Activated CD4-positive, alpha-beta T cell treated with anti-CD3 and anti-CD28 coated beads, Interleukin-2, amount 10 ng/mL, durations not matched to agents 24 days and 14 days (primary cell): ENCODE results near the gene KRTAP9-1. TPM values are rescaled to one million over a fixed set of nuclear protein-coding genes. Genes with fewer than 3 reads are reported as not detected.
"Not testable (repeated sequence)": the region's sequence is repeated elsewhere in the genome, so short reads cannot be mapped to it uniquely, and the experiment has no call there.

Experiments
- DNase-seq: peaks from one replicate; pipeline ENCODE4 v3.0.0; 2022
- H3K27ac Mint-ChIP-seq: one replicate; pipeline ENCODE4 v1.8.0; 2022; ENCODE audit warnings: mild to moderate bottlenecking, mixed read lengths
- H3K27me3 Mint-ChIP-seq: one replicate; pipeline ENCODE4 v1.8.0; 2022; ENCODE audit warnings: mixed read lengths
- H3K36me3 Mint-ChIP-seq: one replicate; pipeline ENCODE4 v1.8.0; 2022; ENCODE audit warnings: low read depth, mild to moderate bottlenecking, mixed read lengths
- H3K4me1 Mint-ChIP-seq: one replicate; pipeline ENCODE4 v1.8.0; 2021; ENCODE audit warnings: mixed read lengths
- H3K4me3 Mint-ChIP-seq: one replicate; pipeline ENCODE4 v1.8.0; 2022; ENCODE audit warnings: mild to moderate bottlenecking, moderate library complexity, mixed read lengths
- H3K9me3 Mint-ChIP-seq: one replicate; pipeline ENCODE4 v1.8.0; 2021; ENCODE audit warnings: mixed read lengths
- intact Hi-C: fragments of 100-400 bp; cut with micrococcal nuclease; formaldehyde crosslinking; loops from one replicate; pipeline ENCODE4 v1.15.1; 2023
- total RNA-seq: library from RNA; stranded (reverse); gene quantifications from 2 replicates; pipeline ENCODE4 v1.2.3, GENCODE V29; 2022

KRTAP9-1 gene, protein sequence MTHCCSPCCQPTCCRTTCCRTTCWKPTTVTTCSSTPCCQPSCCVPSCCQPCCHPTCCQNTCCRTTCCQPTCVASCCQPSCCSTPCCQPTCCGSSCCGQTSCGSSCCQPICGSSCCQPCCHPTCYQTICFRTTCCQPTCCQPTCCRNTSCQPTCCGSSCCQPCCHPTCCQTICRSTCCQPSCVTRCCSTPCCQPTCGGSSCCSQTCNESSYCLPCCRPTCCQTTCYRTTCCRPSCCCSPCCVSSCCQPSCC
- not detected in 2 replicates for total RNA-seq

DNA sequence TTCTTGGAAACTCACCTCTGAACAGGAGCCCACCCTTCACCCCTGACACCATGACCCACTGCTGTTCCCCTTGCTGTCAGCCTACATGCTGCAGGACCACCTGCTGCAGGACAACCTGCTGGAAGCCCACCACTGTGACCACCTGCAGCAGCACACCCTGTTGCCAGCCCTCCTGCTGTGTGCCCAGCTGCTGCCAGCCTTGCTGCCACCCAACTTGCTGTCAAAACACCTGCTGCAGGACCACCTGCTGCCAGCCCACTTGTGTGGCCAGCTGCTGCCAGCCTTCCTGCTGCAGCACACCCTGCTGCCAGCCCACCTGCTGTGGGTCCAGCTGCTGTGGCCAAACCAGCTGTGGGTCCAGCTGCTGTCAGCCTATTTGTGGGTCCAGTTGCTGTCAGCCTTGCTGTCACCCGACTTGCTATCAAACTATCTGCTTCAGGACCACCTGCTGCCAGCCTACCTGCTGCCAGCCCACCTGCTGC is at the start of gene KRTAP9-1:
Gene KRTAP9-1 (plus strand): TSS at position 51 of the 482 bp plus-strand sequence. CDS start 0 bp downstream, at position 51.
- H3K4me1 Mint-ChIP-seq, H3K27me3 Mint-ChIP-seq, H3K9me3 Mint-ChIP-seq, H3K36me3 Mint-ChIP-seq, H3K4me3 Mint-ChIP-seq, H3K27ac Mint-ChIP-seq, intact Hi-C loops: not testable (repeated sequence)
- peak; percentile 22 for DNase-seq

DNA sequence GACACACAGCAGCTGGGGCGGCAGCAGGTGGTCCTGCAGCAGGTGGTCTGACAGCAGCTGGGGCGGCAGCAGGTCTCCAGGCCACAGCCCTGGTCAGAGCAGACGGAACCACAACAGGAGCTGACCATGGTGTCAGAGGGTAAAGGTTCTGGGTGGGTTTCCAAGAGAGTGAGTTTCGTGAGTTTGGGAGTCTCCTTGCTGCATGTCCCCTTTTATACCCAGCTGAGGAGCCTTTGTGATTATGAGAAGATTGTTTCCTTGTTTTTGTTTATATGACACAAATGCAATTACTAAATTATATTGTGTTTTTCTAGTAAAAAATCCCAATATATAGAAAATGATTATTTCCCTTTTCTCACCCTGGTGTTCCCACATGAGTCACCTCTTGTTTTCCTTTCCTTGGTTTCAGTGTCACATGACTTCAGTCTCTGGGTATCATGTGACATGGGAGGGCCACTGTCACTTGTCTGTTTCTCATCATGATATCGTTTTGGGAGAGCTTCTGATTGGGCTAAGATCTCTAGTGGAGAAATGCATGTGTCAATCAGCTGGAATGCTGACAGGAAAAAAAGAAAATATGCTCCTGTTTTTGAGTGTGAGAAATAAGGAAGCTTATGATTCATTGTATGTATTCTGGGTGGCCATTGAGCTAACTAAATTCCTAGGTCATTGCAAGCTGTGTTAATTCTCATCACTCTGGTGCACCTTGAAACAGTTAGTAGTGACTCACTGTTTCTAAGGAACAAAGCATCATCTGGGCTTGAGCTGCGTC is 49.1 kb upstream of the KRTAP9-1 start, which contains the start of gene KRTAP4-6:
Gene KRTAP4-6 (minus strand): TSS at position 185 of the 772 bp plus-strand sequence. CDS start 57 bp downstream, at position 128.
- Mint-ChIP-seq H3K4me3 (no peak within 1 kb of the TSS), H3K27ac (no peak within 1 kb of the TSS), H3K9me3 (peaks cover 27% of the 10 kb centered on the region), H3K36me3 (no peaks in the 10 kb centered on the region), H3K4me1 (no peaks in the 10 kb centered on the region), H3K27me3 (peaks cover 3% of the 10 kb centered on the region)
- intact Hi-C loops, result no loop called here
- DNase-seq, result no peak

DNA sequence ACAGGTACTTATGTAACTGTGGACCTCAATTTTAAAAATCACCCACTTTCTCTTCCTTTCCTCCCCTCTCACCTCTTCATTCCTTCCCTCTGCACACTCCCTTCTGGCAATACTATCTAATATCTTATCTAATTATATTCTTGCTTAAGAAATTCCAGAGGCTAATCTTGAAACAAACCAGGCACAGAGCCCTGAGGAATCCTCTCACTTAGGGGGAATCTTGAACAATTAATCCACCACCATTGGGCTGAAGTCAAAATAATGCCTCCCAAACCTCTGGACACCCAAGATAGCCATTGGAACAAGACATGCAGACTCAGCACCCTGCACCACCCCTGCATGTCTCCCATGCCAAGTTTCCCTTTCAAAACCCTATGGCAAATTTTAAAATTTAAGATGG is 48.3 kb upstream of the KRTAP9-1 start:
- Mint-ChIP-seq H3K9me3 (peaks cover 27% of the 10 kb centered on the region), H3K4me3 (no peak overlapping the region), H3K4me1 (no peaks in the 10 kb centered on the region), H3K36me3 (no peaks in the 10 kb centered on the region), H3K27ac (no peak overlapping the region), H3K27me3 (peaks cover 3% of the 10 kb centered on the region)
- no peak for DNase-seq
- intact Hi-C loops, result no loop called here

DNA sequence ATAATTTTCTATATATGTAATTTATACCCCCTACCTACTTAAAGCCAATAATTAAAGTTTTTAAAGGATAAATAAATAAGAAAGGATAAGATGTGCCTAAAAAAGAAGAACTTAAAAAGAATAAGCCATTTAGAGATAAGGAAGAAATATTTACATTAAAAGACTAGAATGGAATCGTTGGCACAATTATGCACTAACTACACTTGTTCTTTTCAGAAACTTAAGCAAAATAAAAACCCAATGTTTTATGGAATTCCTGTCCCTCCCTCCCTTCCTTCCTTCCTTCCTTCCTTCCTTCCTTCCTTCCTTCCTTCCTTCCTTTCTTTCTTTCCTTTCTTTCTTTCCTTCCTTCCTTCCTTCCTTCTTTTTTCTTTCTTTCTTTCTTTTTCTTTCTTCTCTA is 44.8 kb upstream of the KRTAP9-1 start:
- no peak overlapping the region for H3K4me3 Mint-ChIP-seq
- intact Hi-C loops, result no loop called here
- peaks cover 20% of the 10 kb centered on the region for H3K9me3 Mint-ChIP-seq
- no peak overlapping the region for H3K27ac Mint-ChIP-seq
- H3K27me3 Mint-ChIP-seq, result no peaks in the 10 kb centered on the region
- H3K36me3 Mint-ChIP-seq, result no peaks in the 10 kb centered on the region
- no peak for DNase-seq
- no peaks in the 10 kb centered on the region for H3K4me1 Mint-ChIP-seq

DNA sequence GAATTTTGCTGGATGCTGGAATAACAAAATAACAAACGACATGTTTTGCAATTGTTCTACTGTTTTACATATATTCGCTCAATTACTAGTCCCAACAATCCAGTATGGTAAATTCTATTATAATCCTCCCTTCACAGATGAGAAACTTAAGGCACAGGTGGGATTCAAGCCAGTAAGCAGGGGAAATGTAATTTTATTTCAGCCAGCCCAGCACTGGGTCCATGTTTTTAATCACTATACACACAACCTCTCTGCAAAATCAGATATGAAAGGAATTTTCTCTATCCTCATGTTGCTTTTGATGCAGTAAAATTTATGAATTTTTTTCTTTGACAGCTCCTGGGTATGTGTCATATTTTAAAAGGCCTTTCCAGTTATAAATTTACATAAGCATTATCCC is 44.4 kb upstream of the KRTAP9-1 start:
- DNase-seq, result no peak
- H3K27me3 Mint-ChIP-seq, result no peaks in the 10 kb centered on the region
- peaks cover 20% of the 10 kb centered on the region for H3K9me3 Mint-ChIP-seq
- intact Hi-C loops, result no loop called here
- no peaks in the 10 kb centered on the region for H3K36me3 Mint-ChIP-seq
- H3K4me3 Mint-ChIP-seq, result no peak overlapping the region
- no peaks in the 10 kb centered on the region for H3K4me1 Mint-ChIP-seq
- no peak overlapping the region for H3K27ac Mint-ChIP-seq

DNA sequence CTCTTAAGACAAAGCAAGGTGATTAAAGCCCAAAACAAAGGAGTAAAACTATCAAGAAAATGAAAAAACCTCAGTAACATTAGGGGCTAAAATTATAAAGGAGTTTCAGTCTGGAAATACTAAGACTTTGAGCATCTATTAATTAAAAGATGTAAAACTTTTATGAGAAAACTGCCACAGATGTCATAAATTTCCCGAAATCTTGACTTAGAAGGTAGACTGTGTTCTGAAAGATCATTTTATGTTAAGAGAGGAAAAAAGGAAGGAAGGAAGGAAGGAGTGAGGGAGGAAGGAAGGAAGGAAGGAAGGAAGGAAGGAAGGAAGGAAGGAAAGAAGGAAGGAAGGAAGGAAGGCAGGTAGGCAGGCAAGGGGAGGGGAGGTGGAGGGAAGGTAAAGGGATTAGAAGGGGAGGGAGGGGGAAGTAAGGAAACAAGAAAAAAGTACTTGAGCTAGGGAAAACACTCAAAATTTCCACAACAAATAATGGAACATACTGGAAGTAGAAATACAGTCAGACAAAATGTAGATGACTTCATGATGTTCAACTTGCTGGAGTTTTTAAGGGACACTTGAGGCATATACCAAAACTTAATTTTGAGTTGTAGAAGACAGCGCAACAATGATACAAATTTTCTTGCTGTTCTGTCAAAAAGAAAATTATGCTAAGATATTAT is 42.0 kb upstream of the KRTAP9-1 start:
- H3K36me3 Mint-ChIP-seq, result no peaks in the 10 kb centered on the region
- no peaks in the 10 kb centered on the region for H3K27me3 Mint-ChIP-seq
- no peaks in the 10 kb centered on the region for H3K4me1 Mint-ChIP-seq
- intact Hi-C loops, result no loop called here
- no peak overlapping the region for H3K27ac Mint-ChIP-seq
- no peak overlapping the region for H3K4me3 Mint-ChIP-seq
- DNase-seq, result no peak
- H3K9me3 Mint-ChIP-seq, result peaks cover 10% of the 10 kb centered on the region

DNA sequence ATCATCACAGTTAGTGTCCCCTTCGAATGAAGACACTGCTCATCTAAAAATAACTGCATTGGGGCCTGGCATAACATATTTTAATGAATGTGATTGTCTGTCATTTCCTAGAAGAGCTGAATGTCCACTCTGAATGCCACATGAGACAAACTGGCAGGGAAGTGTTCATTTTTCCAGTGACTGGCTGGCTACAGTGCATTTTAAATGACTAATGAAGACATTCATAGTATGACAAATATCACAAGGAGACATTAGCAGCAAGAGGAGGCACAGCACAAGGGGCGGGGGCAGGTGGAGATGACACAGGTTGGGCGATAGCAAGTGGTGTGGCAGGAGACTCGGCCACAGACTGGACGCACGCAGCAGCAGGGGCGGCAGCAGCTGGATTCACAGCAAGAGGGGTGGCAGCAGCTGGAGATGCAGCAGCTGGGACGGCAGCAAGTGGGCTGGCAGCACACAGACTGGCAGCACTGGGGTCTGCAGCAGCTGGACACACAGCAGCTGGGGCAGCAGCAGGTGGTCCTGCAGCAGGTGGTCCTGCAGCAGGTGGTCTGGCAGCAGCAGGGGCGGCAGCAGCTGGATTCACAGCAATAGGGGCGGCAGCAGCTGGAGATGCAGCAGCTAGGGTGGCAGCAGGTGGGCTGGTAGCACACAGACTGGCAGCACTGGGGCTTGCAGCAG is 40.6 kb upstream of the KRTAP9-1 start:
- H3K9me3 Mint-ChIP-seq, H3K27me3 Mint-ChIP-seq, DNase-seq, H3K4me1 Mint-ChIP-seq, intact Hi-C loops, H3K4me3 Mint-ChIP-seq, H3K27ac Mint-ChIP-seq, H3K36me3 Mint-ChIP-seq: not testable (repeated sequence)

DNA sequence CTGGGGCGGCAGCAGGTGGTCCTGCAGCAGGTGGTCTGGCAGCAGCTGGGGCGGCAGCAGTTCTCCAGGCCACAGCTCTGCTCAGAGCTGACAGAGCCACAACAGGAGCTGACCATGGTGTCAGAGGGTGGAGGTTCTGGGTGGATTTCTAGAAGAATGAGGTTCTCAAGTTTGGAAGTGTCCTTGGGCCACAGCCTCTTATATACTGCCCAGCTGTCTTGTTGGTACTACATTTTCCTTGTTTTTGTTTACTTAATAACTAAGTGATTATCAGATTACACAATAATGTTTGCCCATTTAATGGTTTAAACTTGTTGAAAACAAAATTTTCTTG is 40.1 kb upstream of the KRTAP9-1 start, which contains the start of gene KRTAP4-5:
Gene KRTAP4-5 (minus strand): TSS at position 174 of the 334 bp plus-strand sequence. CDS start 58 bp downstream, at position 116.
- H3K36me3 Mint-ChIP-seq, result no peaks in the 10 kb centered on the region
- no peak for DNase-seq
- no peak within 1 kb of the TSS for H3K4me3 Mint-ChIP-seq
- no peak within 1 kb of the TSS for H3K27ac Mint-ChIP-seq
- intact Hi-C loops, result no loop called here
- no peaks in the 10 kb centered on the region for H3K4me1 Mint-ChIP-seq
- no peaks in the 10 kb centered on the region for H3K9me3 Mint-ChIP-seq
- H3K27me3 Mint-ChIP-seq, result peaks cover 6% of the 10 kb centered on the region

DNA sequence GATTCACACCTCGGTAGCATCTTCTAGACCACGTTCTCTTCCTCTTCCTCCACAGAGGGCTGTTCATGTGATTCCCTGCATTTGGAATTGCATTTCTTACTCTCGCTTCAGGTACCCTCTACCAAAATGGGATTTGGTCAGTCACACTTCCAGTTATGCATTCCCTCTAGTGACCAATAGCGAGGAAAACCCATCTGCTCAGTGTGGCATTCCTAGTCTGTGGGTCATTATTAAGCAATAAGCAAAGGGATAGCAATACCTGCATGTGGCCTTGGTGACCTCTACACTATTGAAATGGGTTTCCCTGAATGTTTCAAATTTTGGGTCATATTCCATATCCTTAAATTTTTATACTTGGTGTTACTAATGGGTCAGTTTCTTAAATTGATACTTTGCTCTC is 39.7 kb upstream of the KRTAP9-1 start:
- no peaks in the 10 kb centered on the region for H3K4me1 Mint-ChIP-seq
- intact Hi-C loops, result no loop called here
- peaks cover 6% of the 10 kb centered on the region for H3K27me3 Mint-ChIP-seq
- H3K36me3 Mint-ChIP-seq, result no peaks in the 10 kb centered on the region
- H3K4me3 Mint-ChIP-seq, result no peak overlapping the region
- no peak overlapping the region for H3K27ac Mint-ChIP-seq
- no peak for DNase-seq
- no peaks in the 10 kb centered on the region for H3K9me3 Mint-ChIP-seq

DNA sequence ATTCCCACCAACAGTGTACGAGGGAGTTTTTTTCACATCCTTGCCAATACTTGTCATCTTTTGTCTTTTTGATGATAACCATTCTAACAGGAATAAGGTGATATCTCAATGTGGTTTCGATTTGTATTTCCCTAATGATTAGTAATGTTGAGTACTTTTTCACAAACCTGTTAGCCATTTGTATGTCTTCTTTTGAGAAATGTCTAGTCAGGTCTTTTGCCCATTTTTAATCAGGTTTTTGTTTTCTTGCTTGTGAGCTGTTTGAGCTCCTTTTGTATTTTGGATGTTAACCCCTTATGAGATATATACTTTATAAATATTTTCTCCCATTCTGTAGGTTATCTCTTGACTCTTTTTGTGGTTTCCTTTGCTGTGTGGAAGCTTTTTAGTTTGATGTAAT is 38.2 kb upstream of the KRTAP9-1 start:
- Mint-ChIP-seq H3K36me3 (no peaks in the 10 kb centered on the region), H3K27ac (no peak overlapping the region), H3K9me3 (no peaks in the 10 kb centered on the region), H3K27me3 (peaks cover 10% of the 10 kb centered on the region), H3K4me3 (no peak overlapping the region), H3K4me1 (no peaks in the 10 kb centered on the region)
- intact Hi-C loops, result no loop called here
- no peak for DNase-seq

DNA sequence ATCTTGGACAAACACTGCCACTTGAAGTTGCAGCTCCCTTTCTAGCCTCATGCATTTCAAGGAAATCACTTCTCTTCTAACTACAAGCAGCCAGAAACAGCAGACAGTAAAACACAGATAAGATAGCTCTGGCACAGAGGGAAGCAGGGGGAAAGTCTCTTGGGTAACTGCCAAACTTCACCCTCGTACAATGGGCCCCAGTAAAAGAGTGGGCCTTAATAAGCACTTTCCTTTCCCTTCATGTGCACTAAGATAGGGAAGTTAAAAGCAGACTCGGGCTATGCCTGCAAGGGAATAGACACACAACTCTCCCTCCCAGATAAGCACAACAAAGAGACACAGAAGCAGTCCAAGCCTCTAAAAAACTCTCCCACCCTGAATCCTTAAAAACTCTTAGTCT is 35.8 kb upstream of the KRTAP9-1 start:
- Mint-ChIP-seq H3K36me3 (no peaks in the 10 kb centered on the region), H3K9me3 (no peaks in the 10 kb centered on the region), H3K27ac (no peak overlapping the region), H3K27me3 (peaks cover 16% of the 10 kb centered on the region), H3K4me1 (no peaks in the 10 kb centered on the region), H3K4me3 (no peak overlapping the region)
- intact Hi-C loops, result no loop called here
- no peak for DNase-seq

DNA sequence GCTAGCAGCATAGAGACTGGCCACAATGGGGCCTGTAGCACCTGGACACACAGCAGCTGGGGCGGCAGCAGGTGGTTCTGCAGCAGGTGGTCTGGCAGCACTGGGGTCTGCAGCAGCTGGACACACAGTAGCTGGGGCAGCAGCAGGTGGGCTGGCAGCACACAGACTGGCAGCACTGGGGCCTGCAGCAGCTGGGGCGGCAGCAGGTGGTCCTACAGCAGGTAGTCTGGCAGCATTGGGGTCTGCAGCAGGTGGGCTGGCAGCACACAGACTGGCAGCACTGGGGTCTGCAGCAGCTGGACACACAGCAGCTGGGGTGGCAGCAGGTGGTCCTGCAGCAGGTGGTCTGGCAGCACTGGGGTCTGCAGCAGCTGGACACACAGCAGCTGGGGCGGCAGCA is 29.5 kb upstream of the KRTAP9-1 start:
- H3K27me3 Mint-ChIP-seq, intact Hi-C loops, H3K36me3 Mint-ChIP-seq, H3K4me3 Mint-ChIP-seq, DNase-seq, H3K9me3 Mint-ChIP-seq, H3K4me1 Mint-ChIP-seq, H3K27ac Mint-ChIP-seq: not testable (repeated sequence)

DNA sequence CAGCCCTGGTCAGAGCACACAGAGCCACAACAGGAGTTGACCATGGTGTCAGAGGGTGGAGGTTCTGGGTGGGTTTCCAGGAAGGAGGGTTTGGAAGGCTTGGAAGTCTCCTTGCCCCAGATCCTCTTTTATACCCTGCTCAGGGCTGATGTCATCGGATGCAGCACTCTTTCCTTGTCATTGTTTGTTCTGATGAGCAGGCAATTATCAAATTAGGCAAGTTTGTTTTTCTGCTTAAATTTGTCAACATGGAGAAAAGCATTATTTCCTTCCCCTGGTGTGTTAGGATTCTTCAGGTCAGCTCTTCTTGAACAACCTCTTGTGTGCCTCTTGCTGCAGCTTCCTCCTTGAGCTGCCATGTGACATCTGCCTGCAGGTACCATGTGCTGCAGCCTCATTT is 29.0 kb upstream of the KRTAP9-1 start, which contains the start of gene KRTAP4-4:
Gene KRTAP4-4 (minus strand): TSS at position 101 of the 400 bp plus-strand sequence. CDS start 57 bp downstream, at position 44.
- Mint-ChIP-seq H3K27me3 (peaks cover 8% of the 10 kb centered on the region), H3K36me3 (no peaks in the 10 kb centered on the region), H3K9me3 (no peaks in the 10 kb centered on the region), H3K4me3 (no peak within 1 kb of the TSS), H3K27ac (no peak within 1 kb of the TSS), H3K4me1 (no peaks in the 10 kb centered on the region)
- no peak for DNase-seq
- intact Hi-C loops, result no loop called here
